Activated T-cell treated with anti-CD3 and anti-CD28 coated beads, Interleukin-2, amount 50 U/mL, for 24 hours (primary cell): ENCODE measurements around the gene SSTR4.

Experiments
- DNase-seq: peaks from one replicate; pipeline ENCODE4 v3.0.0-alpha.2; 2020
- H3K27ac Mint-ChIP-seq: 2 replicates; pipeline ENCODE4 v1.8.0; 2020; ENCODE audit warnings: mild to moderate bottlenecking, mixed read lengths
- H3K27me3 Mint-ChIP-seq: 2 replicates; pipeline ENCODE4 v1.8.0; 2020; ENCODE audit warnings: mixed read lengths
- H3K36me3 Mint-ChIP-seq: 2 replicates; pipeline ENCODE4 v1.8.0; 2020; ENCODE audit warnings: low read depth, mixed read lengths
- H3K4me1 Mint-ChIP-seq: 2 replicates; pipeline ENCODE4 v1.8.0; 2020; ENCODE audit warnings: low read depth, mixed read lengths
- H3K4me3 Mint-ChIP-seq: 2 replicates; pipeline ENCODE4 v1.8.0; 2020; ENCODE audit warnings: mild to moderate bottlenecking, moderate library complexity, mixed read lengths
- H3K9me3 Mint-ChIP-seq: 2 replicates; pipeline ENCODE4 v1.8.0; 2020; ENCODE audit warnings: mixed read lengths

Gene SSTR4

DNA sequence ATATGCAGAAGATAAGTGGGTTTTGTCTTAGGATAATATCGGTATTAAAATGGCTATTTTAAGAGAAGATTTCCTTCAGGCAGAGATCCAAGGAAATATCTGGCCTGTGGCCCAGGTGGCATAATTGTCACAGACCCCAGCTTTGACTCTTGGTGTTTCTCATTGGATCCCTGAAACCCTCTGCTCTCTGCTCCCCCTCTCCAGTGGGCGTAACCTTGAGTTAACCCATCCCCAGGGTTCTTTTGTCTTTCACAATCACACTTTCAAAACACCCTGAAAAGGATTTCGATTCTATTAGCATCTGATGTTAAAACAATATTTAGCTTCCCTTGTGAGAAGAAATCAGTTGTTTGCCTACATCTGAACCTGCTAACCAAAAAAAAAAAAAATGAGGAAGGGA, 7.2 kb downstream of the SSTR4 start:
- DNase-seq, result no peak
- Mint-ChIP-seq H3K27ac (no peak overlapping the region), H3K4me1 (no peaks in the 10 kb centered on the region), H3K27me3 (peaks cover 51% of the 10 kb centered on the region), H3K36me3 (no peaks in the 10 kb centered on the region), H3K9me3 (no peaks in the 10 kb centered on the region), H3K4me3 (no peak overlapping the region)

DNA sequence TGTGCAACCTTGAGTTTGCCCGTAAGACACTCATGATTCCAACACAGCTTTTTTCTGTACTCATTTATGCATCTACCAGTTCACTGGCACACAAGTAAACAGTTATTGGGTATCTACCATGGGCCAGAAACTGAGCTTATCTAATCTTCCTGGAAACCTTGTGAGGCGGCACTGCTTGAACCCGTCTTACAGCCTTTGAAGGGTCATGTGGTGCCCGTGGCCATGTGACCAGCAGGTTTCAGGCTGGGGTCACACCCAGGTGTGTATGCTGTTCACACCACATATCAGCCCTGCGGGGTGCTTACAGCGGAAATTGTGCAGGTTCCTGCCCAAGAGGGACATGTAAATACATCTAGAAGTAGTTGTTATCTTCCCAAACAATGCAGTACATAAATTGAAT, 8.3 kb downstream of the SSTR4 start:
- Mint-ChIP-seq H3K27me3 (peaks cover 59% of the 10 kb centered on the region), H3K4me3 (no peak overlapping the region)
- no peak for DNase-seq

DNA sequence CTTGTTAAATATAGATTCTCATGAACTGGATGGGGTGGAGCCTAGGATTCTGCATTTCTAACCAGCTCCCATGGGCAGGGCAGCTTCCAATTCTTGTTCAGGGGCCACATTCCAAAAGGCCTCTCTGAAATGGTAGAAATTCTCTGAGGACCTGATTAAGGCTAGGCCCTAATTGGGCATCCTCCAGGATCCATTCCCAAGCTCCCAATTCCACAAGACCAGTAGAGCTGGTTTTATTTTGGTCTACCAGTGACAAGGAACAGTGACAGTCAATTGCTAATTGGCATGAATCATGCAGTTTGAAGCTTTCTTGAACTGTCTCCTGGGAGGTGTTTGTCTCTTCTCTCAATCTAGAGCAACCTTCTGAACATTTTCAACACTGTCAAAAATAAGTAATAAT, 11.3 kb downstream of the SSTR4 start:
- Mint-ChIP-seq H3K4me1 (peaks cover 2% of the 10 kb centered on the region), H3K27me3 (peaks cover 69% of the 10 kb centered on the region), H3K27ac (no peak overlapping the region), H3K36me3 (no peaks in the 10 kb centered on the region), H3K4me3 (no peak overlapping the region), H3K9me3 (no peaks in the 10 kb centered on the region)
- DNase-seq, result no peak

More for the DNA sequence above, 8.3 kb downstream of the SSTR4 start:
- Mint-ChIP-seq H3K9me3 (no peaks in the 10 kb centered on the region), H3K27ac (no peak overlapping the region), H3K36me3 (no peaks in the 10 kb centered on the region), H3K4me1 (peaks cover 2% of the 10 kb centered on the region)

DNA sequence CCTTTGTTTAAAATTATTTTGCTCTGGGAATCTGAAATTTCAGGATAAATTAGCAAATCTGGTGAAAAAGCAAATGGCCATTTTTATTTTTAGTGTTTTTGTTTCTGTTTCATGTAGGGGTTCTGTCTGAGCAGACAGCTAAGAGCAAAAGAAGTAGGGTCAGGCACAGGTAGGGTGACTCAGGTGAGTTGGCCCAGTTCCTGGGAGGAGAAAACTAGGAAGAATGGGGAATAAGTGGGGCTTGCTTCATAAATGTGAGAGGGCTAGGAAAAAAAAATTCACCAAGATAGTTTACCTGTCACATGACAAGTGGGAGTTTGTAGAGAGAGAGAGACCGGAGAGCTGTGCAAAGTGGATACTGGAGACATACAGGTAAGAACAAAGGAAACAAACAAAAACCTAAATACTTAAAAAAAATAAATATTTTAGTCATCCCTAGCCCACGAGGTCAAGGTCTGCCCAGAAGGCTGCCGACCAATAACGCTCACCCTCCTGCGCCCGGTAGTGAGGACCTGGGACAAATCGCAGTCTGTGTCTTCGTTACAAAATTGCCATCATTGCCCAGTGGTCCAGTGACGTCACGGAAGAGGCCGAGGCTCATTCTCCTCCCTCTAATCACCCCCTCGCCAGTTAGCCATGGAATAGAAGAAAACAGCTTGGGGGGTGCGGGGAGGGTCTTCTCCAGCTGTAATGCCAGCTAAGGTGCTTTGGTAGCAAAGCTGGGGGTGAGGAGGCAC, 12.1 kb downstream of the SSTR4 start:
- Mint-ChIP-seq H3K9me3 (no peaks in the 10 kb centered on the region), H3K27me3 (peaks cover 74% of the 10 kb centered on the region), H3K36me3 (no peaks in the 10 kb centered on the region), H3K4me3 (no peak overlapping the region), H3K27ac (no peak overlapping the region), H3K4me1 (peaks cover 2% of the 10 kb centered on the region)
- no peak for DNase-seq

DNA sequence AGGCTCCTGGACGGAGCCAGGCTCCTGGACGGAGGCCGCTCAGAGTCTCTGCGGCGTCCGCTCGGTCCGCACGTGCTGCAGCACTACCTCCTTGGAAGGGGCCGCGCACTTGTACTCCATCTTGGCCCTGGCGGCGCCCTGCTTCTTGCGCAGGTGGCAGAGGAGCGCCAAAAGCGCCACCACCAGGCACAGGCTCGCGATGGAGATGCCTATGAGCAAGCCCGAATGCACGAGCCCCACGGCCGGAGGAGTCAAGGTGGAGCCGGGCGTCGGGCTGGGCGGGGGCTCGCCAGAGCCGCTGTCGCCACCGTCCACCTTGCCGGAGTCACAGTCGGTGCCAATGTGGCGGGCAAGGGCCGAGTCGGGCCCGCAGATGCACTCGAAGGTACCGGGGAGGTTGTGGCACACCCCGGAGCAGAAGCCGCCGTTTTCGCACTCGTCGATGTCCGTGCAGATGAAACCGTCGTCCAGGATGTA, 12.7 kb downstream of the SSTR4 start:
- H3K4me1 Mint-ChIP-seq, result peaks cover 2% of the 10 kb centered on the region
- DNase-seq, result no peak
- no peaks in the 10 kb centered on the region for H3K36me3 Mint-ChIP-seq
- no peak overlapping the region for H3K27ac Mint-ChIP-seq
- no peak overlapping the region for H3K4me3 Mint-ChIP-seq
- H3K9me3 Mint-ChIP-seq, result no peaks in the 10 kb centered on the region
- H3K27me3 Mint-ChIP-seq, result peaks cover 80% of the 10 kb centered on the region

DNA sequence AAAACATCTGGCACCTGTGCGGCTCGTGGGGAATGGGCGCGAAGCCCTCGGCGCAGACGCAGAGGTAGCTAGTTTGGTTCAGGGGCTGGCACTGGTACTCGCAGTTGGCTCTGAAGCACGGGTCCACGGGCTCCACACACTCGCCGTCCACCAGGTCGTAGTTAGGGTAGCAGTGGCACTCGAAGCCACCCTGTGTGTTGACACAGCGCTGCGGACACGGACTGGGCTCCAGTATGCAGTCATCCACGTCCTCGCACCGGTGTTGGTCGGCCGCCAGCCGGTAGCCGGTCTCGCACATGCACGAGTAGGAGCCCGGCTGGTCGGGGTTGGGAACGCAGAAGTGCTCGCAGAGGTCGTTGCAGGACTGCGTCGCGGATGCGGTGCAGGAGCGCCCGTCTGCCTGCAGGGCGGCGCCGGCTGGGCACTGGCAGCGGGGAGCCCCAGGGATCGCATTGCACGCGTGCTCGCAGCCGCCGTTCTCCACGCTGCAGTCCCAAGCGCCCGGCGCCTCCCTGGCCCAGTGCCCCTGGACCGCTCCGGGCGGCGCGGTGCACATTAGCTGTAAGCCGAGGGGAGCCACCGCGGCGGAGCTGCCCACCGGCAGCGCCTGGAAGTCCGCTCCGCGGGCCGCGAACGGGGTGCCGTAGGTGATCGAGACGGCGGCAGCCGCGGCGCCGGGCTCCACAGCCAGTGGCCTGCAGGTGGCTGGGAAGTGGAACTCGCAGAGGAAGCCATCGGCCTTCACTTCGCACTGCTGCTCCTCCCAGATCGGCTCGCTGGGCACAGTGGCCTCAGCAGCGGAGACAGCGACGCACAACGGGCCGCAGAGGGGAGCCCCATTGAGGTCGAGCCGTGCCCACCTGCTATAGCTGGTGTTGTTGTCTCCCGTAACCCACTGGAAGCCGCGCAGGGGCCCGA, 13.4 kb downstream of the SSTR4 start:
- Mint-ChIP-seq H3K9me3 (no peaks in the 10 kb centered on the region), H3K4me3 (no peak overlapping the region), H3K27me3 (peaks cover 83% of the 10 kb centered on the region), H3K4me1 (peaks cover 2% of the 10 kb centered on the region), H3K27ac (no peak overlapping the region), H3K36me3 (no peaks in the 10 kb centered on the region)
- DNase-seq, result peak; percentile 42

DNA sequence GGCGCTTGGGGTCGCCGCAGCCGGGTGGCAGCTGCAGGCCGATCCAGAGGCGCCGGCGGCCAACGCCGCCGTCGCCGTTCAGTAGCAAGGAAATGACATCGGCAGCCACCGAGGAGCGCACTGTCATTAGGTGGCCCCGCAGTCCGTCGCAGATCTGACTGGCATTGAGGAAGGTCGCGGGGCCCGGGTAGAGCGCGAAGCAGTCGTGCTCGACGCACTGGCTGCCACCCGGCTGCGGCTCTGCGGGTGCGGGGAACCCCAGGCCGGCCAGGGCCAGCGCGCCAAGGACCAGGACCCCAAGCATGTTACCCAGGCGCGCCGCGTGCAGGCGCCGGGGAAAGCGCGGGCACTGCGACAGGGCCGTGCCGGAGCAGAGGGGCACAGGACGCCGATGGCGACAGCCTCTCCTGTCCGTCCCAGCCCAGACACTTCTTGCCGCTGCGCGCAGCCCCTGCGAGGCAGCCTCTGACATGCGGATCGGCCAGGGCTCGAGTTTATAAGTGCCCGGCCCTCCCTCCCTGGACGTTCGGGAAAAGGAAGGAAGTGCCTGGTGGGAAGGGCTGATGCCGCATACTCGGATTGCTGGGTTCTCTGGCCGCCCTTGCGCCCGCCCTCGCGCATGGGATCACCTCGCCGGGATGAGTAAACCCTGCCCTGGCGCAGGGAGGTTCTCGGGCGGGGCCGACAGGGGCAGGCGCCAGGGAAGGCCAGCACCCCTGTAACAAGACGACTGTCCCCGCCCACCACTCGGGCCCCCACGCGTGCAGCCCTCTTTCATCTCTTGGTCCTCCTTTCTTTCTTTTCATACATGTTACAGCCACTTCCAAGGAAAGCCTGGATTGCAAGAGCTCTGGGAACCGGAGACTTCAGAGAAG, 14.3 kb downstream of the SSTR4 start, which contains the start of gene THBD:
Gene THBD, minus strand, starts transcription at position 472 of the 875 bp plus-strand sequence. Its CDS starts 168 bp downstream, at position 304.
- Mint-ChIP-seq H3K4me1 (peaks cover 2% of the 10 kb centered on the region), H3K27ac (no peak within 1 kb of the TSS), H3K27me3 (peaks cover 75% of the 10 kb centered on the region), H3K36me3 (no peaks in the 10 kb centered on the region), H3K9me3 (no peaks in the 10 kb centered on the region), H3K4me3 (no peak within 1 kb of the TSS)
- DNase-seq, result peak; percentile 32

DNA sequence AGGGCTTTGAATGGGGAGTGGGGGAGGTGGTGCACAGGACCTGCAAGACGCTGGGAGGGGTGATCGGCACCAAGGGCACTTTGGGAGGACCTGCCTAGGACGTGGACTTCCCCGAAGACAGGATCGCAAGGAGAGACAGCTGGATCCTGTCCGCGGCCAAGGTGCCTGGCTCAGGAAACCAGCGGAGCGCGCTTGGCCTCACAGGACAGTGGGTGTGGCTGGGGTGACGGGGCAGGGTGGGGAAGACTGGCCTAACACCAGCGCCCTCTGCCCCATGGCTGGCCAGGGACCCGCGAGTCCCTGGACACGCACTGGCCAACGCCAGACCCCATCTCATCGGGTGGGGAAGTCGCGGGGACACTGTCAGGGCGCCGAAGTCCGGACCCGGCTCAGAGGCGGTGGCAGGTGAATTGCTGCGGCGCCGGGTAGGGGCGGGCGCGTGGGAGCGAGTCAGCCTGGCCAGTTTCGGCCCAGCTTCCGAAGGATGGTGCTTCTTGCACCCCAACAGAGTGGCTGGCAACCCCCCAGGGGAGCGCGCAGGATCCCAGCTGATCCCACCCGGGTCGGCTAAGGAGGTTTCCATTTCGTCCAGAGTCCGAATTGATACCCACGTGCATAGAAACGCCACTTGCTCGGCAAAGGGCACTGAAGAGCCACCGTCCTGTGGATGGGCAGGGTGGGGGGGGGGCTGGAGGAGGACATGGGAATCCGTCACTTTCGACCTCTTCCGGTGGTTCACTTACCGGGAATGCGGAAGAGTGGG, 15.1 kb downstream of the SSTR4 start:
- H3K27ac Mint-ChIP-seq, result no peak overlapping the region
- H3K4me3 Mint-ChIP-seq, result no peak overlapping the region
- H3K9me3 Mint-ChIP-seq, result no peaks in the 10 kb centered on the region
- no peak for DNase-seq
- H3K27me3 Mint-ChIP-seq, result peaks cover 67% of the 10 kb centered on the region
- no peaks in the 10 kb centered on the region for H3K36me3 Mint-ChIP-seq
- peaks cover 2% of the 10 kb centered on the region for H3K4me1 Mint-ChIP-seq

DNA sequence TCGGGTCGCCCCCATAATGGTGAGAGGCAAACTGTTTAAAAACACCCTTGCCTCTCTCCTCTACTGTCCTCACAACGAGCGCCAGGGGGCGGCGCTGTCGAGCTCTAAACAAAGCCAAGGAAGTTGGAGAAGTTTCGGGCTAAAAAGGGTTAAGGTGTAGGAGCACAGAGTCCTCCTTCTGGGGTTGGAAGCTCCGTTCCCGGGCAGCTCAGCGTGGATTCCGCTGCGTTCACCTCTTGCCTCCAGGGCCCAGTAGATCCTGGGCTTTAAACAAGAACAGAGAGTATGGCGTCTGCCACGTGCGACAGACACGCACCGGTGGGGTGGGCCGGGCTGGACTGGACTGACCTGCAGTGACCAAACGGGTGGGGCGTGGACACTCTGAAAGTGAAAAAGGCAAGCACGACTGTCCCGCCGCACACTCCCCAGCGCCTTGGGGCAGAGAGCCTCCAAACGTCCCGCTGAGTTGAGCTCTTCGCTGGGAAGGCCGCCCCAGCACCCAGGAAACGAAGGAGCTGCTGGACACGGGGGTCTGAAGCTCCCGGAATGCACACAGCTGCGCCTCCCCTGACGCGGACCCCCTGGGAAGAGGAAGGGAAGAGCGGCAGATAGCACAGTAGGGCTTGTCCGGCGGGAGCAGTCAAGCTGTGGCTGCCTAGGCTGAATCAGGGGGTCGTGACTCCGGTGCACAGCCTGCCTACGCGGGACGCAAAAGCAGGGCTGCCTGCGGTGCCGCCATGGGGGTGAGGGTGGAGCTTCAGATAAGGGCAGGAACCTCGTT, 15.9 kb downstream of the SSTR4 start:
- peaks cover 2% of the 10 kb centered on the region for H3K4me1 Mint-ChIP-seq
- H3K9me3 Mint-ChIP-seq, result peaks cover 2% of the 10 kb centered on the region
- no peaks in the 10 kb centered on the region for H3K36me3 Mint-ChIP-seq
- DNase-seq, result peak; percentile 38
- H3K27me3 Mint-ChIP-seq, result peaks cover 62% of the 10 kb centered on the region
- no peak overlapping the region for H3K4me3 Mint-ChIP-seq
- no peak overlapping the region for H3K27ac Mint-ChIP-seq

DNA sequence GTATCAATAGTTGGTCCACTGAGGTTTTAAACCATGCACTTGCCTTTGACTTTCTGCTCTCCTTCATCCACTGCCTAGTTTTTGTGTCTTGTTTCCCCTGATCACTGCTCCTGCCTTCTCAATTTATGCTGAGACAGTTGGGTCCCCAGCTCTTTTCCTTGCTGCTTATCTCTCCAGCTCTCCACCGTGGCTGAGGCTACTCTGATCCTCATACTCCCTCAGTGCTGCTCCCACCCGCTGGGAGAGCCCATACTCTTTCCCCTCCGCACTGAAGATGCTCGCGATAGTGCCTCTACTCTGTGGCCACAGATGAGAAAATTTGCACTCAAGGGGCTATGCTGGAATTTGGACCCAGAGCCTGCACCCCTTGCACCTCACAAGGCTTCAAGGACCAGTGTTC, 17.8 kb downstream of the SSTR4 start:
- no peak overlapping the region for H3K4me3 Mint-ChIP-seq
- no peaks in the 10 kb centered on the region for H3K36me3 Mint-ChIP-seq
- no peak for DNase-seq
- peaks cover 5% of the 10 kb centered on the region for H3K9me3 Mint-ChIP-seq
- no peaks in the 10 kb centered on the region for H3K4me1 Mint-ChIP-seq
- peaks cover 46% of the 10 kb centered on the region for H3K27me3 Mint-ChIP-seq
- H3K27ac Mint-ChIP-seq, result no peak overlapping the region

DNA sequence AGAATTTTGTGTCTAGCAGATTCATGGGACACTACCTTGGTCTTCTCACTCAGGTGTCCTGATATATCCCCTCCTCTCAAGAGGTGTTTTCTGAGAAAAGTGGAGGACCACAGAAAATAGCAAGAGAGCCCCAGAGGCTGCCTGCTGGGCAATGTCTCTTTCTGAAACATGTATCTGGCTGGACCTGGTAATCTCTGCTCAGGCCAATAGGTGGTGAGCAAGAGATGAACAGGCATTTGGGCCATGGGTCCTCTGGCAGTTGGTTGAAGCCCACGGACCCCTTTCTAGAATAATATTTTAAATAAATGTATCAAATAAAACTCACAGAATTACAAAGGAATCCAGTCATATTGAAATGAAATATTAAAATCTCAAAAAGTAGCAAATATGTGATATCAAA, 23.1 kb downstream of the SSTR4 start:
- H3K27ac Mint-ChIP-seq, result no peak overlapping the region

DNA sequence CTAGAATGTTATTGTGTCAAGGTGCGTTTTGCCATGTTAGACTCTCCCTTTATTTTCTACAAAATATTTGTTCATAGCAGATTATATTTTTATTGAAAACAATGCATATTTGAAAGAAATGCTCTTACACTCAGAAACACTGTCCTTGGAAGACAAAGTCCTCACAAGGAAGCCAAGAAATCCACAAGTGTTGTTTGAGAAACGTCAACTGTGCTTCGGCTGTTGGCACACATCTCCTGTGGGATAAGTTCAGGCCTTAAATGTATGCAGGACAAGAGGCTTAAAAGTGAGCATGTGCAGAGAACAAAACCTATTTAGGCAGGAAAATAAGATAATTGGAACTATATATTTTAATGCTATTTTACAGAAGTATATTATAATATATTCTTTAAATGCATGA, 23.9 kb downstream of the SSTR4 start:
- no peak for DNase-seq
- H3K27me3 Mint-ChIP-seq, result peaks cover 3% of the 10 kb centered on the region
- no peak overlapping the region for H3K27ac Mint-ChIP-seq
- no peak overlapping the region for H3K4me3 Mint-ChIP-seq
- H3K9me3 Mint-ChIP-seq, result peaks cover 5% of the 10 kb centered on the region
- H3K36me3 Mint-ChIP-seq, result no peaks in the 10 kb centered on the region
- H3K4me1 Mint-ChIP-seq, result no peaks in the 10 kb centered on the region

More for the DNA sequence above, 23.1 kb downstream of the SSTR4 start:
- Mint-ChIP-seq H3K36me3 (no peaks in the 10 kb centered on the region), H3K27me3 (peaks cover 6% of the 10 kb centered on the region), H3K4me1 (no peaks in the 10 kb centered on the region), H3K4me3 (no peak overlapping the region), H3K9me3 (peaks cover 5% of the 10 kb centered on the region)
- DNase-seq, result no peak

DNA sequence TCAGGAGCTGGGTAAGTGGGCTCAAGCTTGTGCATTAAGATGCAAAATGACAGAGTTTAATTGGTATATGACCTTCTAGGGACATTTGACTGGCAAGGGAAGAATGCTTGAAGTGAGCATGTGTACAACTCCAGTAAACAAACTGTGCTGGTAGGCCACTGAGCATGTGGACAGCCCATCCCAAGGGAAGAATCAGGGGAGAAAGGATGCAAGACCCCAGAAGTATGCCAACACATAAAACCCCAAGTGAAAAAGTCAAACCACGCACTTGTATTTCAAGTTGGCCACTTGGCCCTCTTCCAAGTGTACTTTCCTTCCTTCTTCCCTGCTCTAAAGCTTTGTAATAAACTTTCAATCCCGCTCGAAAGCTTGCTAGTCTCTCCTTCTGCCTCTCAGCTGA, 24.7 kb downstream of the SSTR4 start:
- Mint-ChIP-seq H3K27ac (no peak overlapping the region), H3K27me3 (peaks cover 3% of the 10 kb centered on the region), H3K9me3 (peaks cover 5% of the 10 kb centered on the region), H3K36me3 (no peaks in the 10 kb centered on the region), H3K4me3 (no peak overlapping the region), H3K4me1 (no peaks in the 10 kb centered on the region)
- no peak for DNase-seq
